VCaP (cell line): Measurements from ENCODE around the gene CNOT4.

Source experiments
- H3K27ac ChIP-seq: fragments of 450-650 bp; 2 replicates; pipeline ENCODE4 v1.5.1; 2017
- TF ChIP-seq, protein P1 (sequence below): fragments of 450-650 bp; conservative IDR thresholded peaks from 2 replicates; pipeline ENCODE4 v1.5.1; 2017; ENCODE audit warnings: mild to moderate bottlenecking, moderate library complexity

The CNOT4 gene

DNA sequence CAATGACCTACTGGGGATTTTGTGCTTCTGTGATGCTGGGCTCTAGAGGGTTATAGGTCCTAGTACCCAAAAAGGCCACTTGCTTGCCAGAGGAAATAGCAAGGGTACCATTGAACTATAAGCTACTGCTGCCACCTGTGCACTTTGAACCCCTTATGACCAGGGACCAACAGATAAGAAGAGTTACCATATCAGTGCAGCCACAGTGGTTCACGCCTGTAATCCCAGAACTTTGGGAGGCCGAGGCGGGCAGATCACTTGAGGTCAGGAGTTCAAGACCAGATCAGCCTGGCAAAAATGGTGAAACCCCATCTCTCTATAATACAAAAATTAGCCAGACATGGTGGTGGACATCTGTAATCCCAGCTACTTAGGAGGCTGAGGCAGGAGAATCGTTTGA, 15.5 kb upstream of the CNOT4 start:
- TF ChIP-seq, protein P1, sequence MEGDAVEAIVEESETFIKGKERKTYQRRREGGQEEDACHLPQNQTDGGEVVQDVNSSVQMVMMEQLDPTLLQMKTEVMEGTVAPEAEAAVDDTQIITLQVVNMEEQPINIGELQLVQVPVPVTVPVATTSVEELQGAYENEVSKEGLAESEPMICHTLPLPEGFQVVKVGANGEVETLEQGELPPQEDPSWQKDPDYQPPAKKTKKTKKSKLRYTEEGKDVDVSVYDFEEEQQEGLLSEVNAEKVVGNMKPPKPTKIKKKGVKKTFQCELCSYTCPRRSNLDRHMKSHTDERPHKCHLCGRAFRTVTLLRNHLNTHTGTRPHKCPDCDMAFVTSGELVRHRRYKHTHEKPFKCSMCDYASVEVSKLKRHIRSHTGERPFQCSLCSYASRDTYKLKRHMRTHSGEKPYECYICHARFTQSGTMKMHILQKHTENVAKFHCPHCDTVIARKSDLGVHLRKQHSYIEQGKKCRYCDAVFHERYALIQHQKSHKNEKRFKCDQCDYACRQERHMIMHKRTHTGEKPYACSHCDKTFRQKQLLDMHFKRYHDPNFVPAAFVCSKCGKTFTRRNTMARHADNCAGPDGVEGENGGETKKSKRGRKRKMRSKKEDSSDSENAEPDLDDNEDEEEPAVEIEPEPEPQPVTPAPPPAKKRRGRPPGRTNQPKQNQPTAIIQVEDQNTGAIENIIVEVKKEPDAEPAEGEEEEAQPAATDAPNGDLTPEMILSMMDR, result no peak
- H3K27ac ChIP-seq, result no peak overlapping the region

- H3K27ac ChIP-seq, result no peak overlapping the region
- TF ChIP-seq, protein P1, result no peak
Observed at GRCh38 chr7:135523146-135523545, 13.2 kb upstream of the CNOT4 start.

DNA sequence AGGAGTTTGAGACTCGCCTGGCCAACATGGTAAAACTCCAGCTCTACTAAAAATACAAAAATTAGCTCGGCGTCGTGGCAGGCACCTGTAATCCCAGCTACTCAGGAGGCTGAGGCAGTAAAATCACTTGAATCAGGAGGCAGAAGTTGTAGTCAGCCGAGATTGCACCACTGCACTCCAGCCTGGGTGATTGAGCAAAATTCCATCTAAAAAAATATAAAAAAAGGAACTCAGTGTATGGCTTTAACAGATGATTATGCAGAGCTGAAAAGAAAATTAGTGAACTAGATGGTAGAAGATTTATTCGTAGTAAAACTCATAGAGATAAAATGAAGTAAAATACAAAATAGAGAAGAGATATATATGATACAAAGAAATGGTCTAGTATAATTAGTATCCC, 12.6 kb upstream of the CNOT4 start:
- H3K27ac ChIP-seq, result no peak overlapping the region
- TF ChIP-seq, protein P1, result no peak

DNA sequence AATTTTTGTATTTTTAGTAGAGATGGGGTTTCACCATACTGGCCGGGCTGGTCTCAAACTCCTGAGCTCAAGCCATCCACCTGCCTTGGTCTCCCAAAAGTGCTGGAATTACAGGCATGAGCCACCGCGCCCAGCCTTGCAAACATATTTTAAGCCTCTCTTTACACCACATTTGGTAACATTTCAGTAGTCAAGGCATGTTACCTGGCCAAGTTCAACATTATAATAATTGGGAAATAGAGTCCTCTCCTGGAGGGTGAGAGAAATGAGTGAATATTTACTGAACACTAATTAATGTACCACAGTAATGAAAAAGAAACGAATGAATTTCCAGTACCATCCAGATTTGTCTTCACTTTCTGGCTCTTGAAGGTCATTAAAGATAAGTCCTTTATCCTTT, 10.0 kb upstream of the CNOT4 start:
- H3K27ac ChIP-seq, result no peak overlapping the region
- TF ChIP-seq, protein P1, result no peak

- TF ChIP-seq, protein P1, result no peak
- H3K27ac ChIP-seq, result no peak overlapping the region
Observed at GRCh38 chr7:135519233-135519688, 9.4 kb upstream of the CNOT4 start.

GRCh38 chr7:135518748-135519147, 8.8 kb upstream of the CNOT4 start:
- TF ChIP-seq, protein P1, result no peak
- no peak overlapping the region for H3K27ac ChIP-seq

DNA sequence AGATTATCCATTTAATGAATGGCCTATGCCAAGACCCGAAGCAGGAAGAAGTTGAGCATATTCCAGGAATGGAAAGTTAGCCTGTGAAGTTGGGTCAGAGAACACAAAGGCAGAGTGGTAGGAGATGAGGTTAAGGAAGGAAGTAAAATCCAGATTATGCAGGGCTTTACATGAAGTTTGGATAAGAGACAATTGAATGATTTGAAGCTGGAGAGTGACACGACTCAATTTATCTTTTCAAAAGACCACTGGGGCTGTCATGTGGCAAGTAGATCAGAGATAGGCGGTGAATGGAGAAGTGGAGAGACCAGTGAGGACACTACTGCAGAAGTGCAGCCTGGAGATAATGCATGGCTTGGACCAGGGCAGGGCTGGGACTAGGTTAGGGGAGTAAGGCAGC, 7.2 kb upstream of the CNOT4 start:
- H3K27ac ChIP-seq, result no peak overlapping the region
- TF ChIP-seq, protein P1, result no peak

DNA sequence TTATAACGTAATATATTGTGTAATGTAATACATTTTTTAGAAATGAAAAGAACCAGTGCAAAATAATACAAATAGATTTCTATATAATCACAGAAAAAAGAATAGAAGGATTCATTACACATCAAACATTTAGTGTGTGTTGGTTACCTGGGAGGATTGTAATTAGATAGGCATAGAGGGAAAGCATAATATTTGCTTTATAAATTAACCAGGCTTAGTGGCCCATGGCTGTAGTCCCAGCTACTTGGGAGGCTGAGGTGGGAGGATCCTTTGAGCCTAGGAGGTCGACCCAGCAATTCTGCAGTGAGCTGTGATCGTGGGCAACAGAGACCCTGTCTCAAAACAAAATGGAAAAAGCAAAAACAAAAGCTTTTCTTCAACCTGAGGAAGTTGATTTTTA, 5.0 kb upstream of the CNOT4 start:
- TF ChIP-seq, protein P1, result no peak
- H3K27ac ChIP-seq, result no peak overlapping the region
